GM21825 (cell line): ENCODE results near the gene TOGARAM1.

ENCODE experiments used
- ATAC-seq: cut with Tn5 transposase; IDR thresholded peaks from one replicate; pipeline ENCODE4 v1.9.1; 2021; ENCODE audit warnings: mild to moderate bottlenecking, moderate library complexity; ENCODE audit not compliant: unreplicated experiment

The TOGARAM1 gene

DNA sequence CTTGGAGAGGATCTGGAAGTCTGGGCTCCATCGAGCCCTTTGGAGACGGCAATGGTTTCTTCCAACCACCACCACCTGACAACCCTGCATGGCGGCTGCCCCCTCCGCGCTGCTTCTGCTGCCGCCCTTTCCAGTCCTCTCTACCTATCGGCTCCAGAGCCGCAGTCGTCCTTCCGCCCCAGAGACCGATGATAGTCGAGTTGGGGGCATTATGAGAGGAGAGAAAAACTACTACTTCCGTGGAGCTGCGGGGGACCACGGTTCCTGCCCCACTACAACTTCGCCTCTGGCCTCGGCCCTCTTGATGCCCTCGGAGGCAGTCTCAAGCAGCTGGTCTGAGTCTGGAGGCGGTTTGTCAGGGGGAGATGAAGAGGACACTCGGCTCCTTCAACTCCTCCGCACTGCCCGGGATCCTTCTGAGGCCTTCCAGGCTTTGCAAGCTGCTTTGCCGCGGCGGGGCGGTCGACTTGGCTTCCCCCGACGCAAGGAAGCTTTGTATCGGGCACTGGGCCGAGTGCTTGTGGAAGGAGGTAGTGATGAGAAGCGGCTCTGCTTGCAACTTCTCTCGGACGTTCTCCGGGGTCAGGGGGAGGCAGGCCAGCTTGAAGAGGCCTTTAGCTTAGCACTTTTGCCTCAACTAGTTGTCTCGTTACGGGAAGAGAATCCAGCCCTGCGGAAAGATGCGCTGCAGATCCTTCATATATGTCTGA lies 499 bp downstream of the TOGARAM1 start:
- ATAC-seq, result peak; percentile 31

GRCh38 chr14:44963044-44963528 lies 1.1 kb downstream of the TOGARAM1 start:
- no peak for ATAC-seq

GRCh38 chr14:44963775-44964380 lies 1.9 kb downstream of the TOGARAM1 start:
- ATAC-seq, result no peak

DNA sequence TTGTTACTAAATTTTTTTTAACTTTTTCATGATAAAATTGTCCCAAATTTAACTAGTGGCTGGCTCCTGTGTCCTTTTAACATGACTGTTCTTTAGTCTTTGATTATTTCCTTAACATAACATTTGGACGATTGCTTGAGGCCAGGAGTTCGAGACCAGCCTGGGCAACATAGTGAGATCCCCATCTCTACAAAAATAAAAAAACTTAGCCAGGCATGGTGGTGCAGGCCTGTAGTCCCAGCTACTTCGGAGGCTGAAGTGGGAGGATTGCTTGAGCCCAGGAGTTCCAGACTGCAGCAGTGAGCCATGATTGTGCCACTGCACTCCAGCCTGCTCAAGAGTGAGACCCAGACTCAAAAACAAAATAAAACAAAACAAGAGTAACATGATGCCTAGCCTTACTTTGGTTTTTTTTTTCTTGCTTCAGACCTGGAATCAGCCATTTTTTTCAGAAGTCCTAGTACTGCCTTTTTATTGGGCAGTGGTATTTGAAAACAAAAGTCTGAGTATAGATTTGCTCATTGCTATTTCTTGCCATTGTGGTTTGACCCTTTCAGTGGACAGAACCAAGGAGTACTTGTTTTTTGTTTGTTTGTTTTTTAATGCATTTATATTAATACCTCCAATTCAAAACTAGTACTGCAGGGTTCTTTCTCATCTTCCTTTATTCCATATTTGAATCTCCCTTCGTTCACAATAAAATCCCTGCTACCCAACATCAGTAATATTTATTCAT lies 4.8 kb downstream of the TOGARAM1 start:
- ATAC-seq, result no peak

DNA sequence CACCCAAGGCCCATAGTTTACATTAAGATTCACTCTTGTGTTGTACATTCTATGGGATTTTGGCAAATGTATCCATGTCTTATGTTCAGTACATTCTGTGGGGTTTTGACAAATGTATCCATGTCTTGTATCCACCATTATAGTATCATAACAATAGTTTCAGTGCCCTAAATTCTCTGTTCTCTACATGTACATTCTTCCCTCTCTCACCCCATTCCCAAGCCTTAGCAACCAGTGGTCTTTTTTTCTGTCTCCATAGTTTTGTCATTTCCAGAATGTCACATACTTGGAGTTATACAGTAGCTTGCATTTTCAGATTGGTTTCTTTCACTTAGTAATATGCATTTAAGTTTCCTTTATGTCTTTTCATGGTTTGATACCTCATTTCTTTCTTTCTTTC lies 6.7 kb downstream of the TOGARAM1 start:
- no peak for ATAC-seq

DNA sequence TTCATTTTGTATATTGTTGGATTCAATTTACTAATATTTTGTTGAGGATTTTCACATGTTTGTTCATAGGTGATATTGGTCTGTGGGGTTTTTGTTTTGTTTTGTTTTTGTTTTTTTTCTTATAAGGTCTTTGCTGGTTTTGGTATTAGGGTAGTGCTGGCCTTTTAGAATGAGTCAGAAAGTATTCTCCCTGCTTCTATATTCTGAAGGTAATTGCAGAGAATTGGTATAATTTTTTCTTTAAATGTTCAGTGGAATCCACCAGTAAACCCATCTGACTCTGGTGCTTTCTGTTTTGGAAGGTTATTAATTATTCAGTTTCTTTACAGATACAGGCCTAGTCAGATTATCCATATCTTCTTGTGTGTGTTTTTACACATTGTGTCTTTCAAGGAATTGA lies 8.9 kb downstream of the TOGARAM1 start:
- no peak for ATAC-seq

GRCh38 chr14:44971459-44971858 lies 9.5 kb downstream of the TOGARAM1 start:
- ATAC-seq, result no peak

GRCh38 chr14:44979273-44979672 lies 17.3 kb downstream of the TOGARAM1 start:
- ATAC-seq, result no peak

DNA sequence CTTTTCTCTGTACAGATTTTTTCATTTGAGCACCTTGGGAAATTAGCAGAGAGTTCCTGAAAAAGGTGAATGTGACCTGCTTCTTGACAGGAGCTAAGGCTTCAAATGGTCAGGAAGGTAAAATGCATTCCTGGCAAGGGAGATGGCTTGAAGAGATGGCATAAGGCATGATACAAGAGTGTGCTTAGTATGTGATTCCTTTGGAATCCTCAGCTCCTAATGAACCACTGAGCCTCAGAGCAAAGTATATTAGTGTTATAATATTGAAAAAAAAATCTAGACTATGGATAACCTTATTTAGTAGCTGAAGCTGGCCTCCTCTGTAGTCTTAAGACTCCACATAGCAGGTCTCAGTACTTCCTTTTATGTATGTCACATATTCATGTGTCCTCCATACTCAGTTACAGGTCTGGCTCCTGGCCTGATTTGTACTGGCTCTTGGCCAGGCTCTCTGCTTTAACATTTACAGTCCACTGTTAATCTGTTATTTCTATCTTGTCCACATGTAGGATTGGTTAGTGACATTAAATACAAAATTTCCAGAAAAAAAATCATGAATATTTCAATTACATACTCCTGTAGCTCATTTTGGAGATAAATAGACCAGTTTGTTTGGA lies 17.9 kb downstream of the TOGARAM1 start:
- no peak for ATAC-seq

GRCh38 chr14:44981198-44981597 lies 19.2 kb downstream of the TOGARAM1 start:
- ATAC-seq, result no peak

GRCh38 chr14:44982594-44982993 lies 20.6 kb downstream of the TOGARAM1 start:
- no peak for ATAC-seq

GRCh38 chr14:44988694-44989093 lies 26.7 kb downstream of the TOGARAM1 start:
- no peak for ATAC-seq

DNA sequence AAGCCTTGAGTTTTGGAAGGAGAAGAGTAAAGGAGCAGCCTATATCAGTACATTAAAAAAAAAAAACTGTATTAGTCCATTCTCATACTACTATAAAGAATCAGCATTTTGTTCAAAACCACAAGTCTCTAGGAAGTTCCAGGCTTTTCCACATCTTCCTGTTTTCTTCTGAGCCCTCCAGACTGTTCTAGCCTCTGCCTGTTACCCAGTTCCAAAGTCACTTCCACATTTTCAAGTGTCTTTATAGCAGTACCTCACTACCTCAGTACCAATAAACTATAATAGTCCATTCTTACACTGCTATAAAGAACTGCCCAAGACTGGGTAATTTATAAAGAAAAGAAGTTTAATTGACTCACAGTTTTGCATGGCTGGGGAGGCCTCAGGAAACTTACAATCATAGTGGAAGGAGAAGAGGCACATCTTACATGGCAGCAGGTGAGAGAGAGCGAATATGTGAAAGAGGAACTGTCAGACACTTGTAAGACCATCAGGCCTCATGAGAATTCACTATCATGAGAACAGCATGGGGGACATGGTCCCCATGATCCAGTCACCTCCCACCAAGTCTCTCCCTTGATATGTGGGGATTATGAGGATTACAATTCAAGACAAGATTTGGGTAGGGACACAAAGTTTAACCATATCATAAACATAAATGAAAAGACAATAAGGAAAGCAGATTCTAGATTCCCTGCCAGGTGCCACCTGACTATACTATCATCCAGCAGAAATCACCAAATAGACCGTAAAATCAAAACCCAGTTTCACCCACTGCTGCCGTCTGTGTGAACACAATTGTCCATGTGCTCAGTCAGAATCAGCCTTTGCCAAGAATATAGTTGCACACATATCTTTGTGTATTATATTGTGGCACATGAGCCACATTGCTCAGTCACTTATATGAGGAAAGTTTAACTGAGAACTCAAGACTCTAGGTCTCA lies 27.8 kb downstream of the TOGARAM1 start:
- ATAC-seq, result no peak

DNA sequence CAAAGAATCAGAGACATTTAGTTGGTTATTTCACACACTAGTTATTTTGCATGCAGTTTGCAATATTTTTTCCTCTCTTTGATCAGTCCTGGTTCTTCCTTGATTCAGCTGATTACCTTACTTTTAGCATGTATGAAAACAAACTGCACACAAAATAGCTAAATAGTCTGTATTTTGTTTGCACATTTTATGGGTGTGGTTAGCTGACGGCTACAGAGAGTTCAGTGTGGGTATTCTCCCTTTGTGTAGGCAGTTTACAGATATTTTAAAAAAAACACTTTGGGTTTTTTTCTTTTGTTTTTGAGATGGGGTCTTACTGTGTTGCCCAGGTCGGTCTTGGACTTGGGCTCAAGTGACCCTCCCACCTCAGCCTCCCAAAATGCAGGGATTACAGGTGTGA lies 28.5 kb downstream of the TOGARAM1 start:
- ATAC-seq, result no peak

- no peak for ATAC-seq
Observed at GRCh38 chr14:44995196-44995595, 33.2 kb downstream of the TOGARAM1 start.

- ATAC-seq, result no peak
Observed at GRCh38 chr14:44995770-44996294, 33.8 kb downstream of the TOGARAM1 start.

DNA sequence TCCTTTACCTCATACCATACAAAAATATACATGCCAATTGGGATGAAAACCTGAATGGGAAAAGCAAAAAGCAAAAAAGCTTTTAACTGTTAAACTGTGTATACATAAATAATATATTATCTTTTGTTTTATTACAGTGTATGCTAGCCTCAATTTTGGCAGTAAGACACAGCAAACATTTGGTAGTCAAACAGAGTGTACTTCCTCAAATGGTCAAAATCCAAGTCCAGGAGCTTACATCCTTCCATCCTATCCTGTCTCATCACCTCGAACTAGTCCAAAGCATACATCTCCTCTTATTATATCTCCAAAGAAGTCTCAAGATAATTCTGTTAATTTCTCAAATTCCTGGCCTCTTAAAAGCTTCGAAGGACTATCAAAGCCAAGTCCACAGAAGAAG lies 41.9 kb downstream of the TOGARAM1 start:
- no peak for ATAC-seq

- no peak for ATAC-seq
Observed at GRCh38 chr14:45015133-45015532, 53.1 kb downstream of the TOGARAM1 start.

- no peak for ATAC-seq
Observed at GRCh38 chr14:45028107-45028626, 66.2 kb downstream of the TOGARAM1 start.

DNA sequence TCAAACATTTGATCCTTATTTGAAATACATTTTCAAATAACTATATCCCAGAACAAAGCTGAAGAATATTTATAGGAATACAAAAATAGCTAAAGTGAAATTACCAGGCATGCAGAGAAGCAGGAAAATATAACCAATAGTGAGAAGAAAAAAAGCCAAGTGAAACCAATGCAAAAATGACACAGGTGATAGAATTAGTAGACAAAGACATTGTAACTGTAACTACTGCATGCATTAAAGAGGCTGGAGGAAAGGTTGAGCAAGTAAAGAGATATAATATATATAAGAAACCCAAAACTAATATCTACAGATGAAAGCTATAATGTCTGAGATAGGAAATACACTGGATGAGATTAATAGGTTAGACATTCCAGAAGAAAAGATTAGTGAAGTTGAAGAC lies 72.7 kb downstream of the TOGARAM1 start:
- ATAC-seq, result no peak
